Measurements from ENCODE around the gene ZNF827. TPM values are rescaled to one million over a fixed set of nuclear protein-coding genes. Genes with fewer than 3 reads are reported as not detected.

Gene ZNF827
- polyA plus RNA-seq, 1 donor (not counting 4 experiments of a cell fraction or from before 2014, with no cell fraction given), result 4.7 TPM

GRCh38 chr4:145904413-145905177 lies 34.0 kb downstream of the ZNF827 start:
- dilution Hi-C loops (cut with MboI; ENCODE audit: extremely low pct_ligation_motif_present, low sequenced_read_pairs), result no loop called here
- Histone ChIP-seq H3K4me1 (ENCODE audit: control insufficient read depth, extremely low read depth, insufficient read depth, low read length) (peaks cover 15% of the 10 kb centered on the region), H3K79me2 (ENCODE audit: control insufficient read depth, insufficient read depth, low read length) (peaks cover 5% of the 10 kb centered on the region), H3K27me3 (ENCODE audit: control insufficient read depth, extremely low read depth, insufficient read depth, low read length) (no peaks in the 10 kb centered on the region), H3K36me3 (ENCODE audit: control insufficient read depth in 2 of 2, extremely low read depth in 1 of 2, insufficient read depth in 2 of 2, low read length in 2 of 2) (peaks cover 0 to 8% of the 10 kb centered on the region in 2 experiments), H4K20me1 (ENCODE audit: control insufficient read depth, extremely low read depth, insufficient read depth, low read length) (no peaks in the 10 kb centered on the region), H3K27ac (ENCODE audit: control insufficient read depth, insufficient read depth, low read length) (no peak overlapping the region), H3K4me2 (ENCODE audit: control insufficient read depth, extremely low read depth, insufficient read depth, low read depth, low read length) (no peak overlapping the region), H3K9ac (ENCODE audit: control insufficient read depth, extremely low read depth, insufficient read depth, low read length) (no peak overlapping the region), H3K4me3 (ENCODE audit: control insufficient read depth in 2 of 3, extremely low read depth in 1 of 3, insufficient read depth in 2 of 3, low read depth in 1 of 3, low read length in 3 of 3) (no peak overlapping the region), H3K9me1 (ENCODE audit: control insufficient read depth, extremely low read depth, insufficient read depth, low read length) (no peaks in the 10 kb centered on the region), H3K9me3 (ENCODE audit: control insufficient read depth, low read depth, low read length) (no peaks in the 10 kb centered on the region), H2AFZ (ENCODE audit: control insufficient read depth, low read length) (no peak overlapping the region)
- no peak for DNase-seq (ENCODE audit: low read depth, low spot score)
- FAIRE-seq, result no peak
- TF ChIP-seq, protein P1, sequence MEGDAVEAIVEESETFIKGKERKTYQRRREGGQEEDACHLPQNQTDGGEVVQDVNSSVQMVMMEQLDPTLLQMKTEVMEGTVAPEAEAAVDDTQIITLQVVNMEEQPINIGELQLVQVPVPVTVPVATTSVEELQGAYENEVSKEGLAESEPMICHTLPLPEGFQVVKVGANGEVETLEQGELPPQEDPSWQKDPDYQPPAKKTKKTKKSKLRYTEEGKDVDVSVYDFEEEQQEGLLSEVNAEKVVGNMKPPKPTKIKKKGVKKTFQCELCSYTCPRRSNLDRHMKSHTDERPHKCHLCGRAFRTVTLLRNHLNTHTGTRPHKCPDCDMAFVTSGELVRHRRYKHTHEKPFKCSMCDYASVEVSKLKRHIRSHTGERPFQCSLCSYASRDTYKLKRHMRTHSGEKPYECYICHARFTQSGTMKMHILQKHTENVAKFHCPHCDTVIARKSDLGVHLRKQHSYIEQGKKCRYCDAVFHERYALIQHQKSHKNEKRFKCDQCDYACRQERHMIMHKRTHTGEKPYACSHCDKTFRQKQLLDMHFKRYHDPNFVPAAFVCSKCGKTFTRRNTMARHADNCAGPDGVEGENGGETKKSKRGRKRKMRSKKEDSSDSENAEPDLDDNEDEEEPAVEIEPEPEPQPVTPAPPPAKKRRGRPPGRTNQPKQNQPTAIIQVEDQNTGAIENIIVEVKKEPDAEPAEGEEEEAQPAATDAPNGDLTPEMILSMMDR (optimal IDR thresholded peaks at IDR 0.05 in 1 of 3, IDR thresholded peaks at IDR 0.05 in 1 of 3, conservative IDR thresholded peaks at IDR 0.05 in 1 of 3; ENCODE audit: extremely low read depth in 1 of 3, insufficient read depth in 2 of 3, low read length in 3 of 3), result no peak
- TF ChIP-seq EZH2 (IDR thresholded peaks at IDR 0.05; ENCODE audit: low read length), result no peak

- peaks cover 0 to 8% of the 10 kb centered on the region in 2 experiments for H3K36me3 ChIP-seq (ENCODE audit: control insufficient read depth in 2 of 2, extremely low read depth in 1 of 2, insufficient read depth in 2 of 2, low read length in 2 of 2)
- dilution Hi-C loops (cut with MboI; ENCODE audit: extremely low pct_ligation_motif_present, low sequenced_read_pairs), result no loop called here
- H3K9ac ChIP-seq (ENCODE audit: control insufficient read depth, extremely low read depth, insufficient read depth, low read length), result no peak overlapping the region
- H3K4me1 ChIP-seq (ENCODE audit: control insufficient read depth, extremely low read depth, insufficient read depth, low read length), result peaks cover 12% of the 10 kb centered on the region
- FAIRE-seq (no peak), DNase-seq (ENCODE audit: low read depth, low spot score) (no peak)
- H3K9me1 ChIP-seq (ENCODE audit: control insufficient read depth, extremely low read depth, insufficient read depth, low read length), result no peaks in the 10 kb centered on the region
- no peak overlapping the region for H3K27ac ChIP-seq (ENCODE audit: control insufficient read depth, insufficient read depth, low read length)
- no peak overlapping the region for H3K4me3 ChIP-seq (ENCODE audit: control insufficient read depth in 2 of 3, extremely low read depth in 1 of 3, insufficient read depth in 2 of 3, low read depth in 1 of 3, low read length in 3 of 3)
- H3K79me2 ChIP-seq (ENCODE audit: control insufficient read depth, insufficient read depth, low read length), result peaks cover 3% of the 10 kb centered on the region
- no peaks in the 10 kb centered on the region for H4K20me1 ChIP-seq (ENCODE audit: control insufficient read depth, extremely low read depth, insufficient read depth, low read length)
- H3K4me2 ChIP-seq (ENCODE audit: control insufficient read depth, extremely low read depth, insufficient read depth, low read depth, low read length), result no peak overlapping the region
- no peaks in the 10 kb centered on the region for H3K27me3 ChIP-seq (ENCODE audit: control insufficient read depth, extremely low read depth, insufficient read depth, low read length)
- H3K9me3 ChIP-seq (ENCODE audit: control insufficient read depth, low read depth, low read length), result no peaks in the 10 kb centered on the region
- no peak for TF ChIP-seq EZH2 (IDR thresholded peaks at IDR 0.05; ENCODE audit: low read length)
- TF ChIP-seq, protein P1 (optimal IDR thresholded peaks at IDR 0.05 in 1 of 3, IDR thresholded peaks at IDR 0.05 in 1 of 3, conservative IDR thresholded peaks at IDR 0.05 in 1 of 3; ENCODE audit: extremely low read depth in 1 of 3, insufficient read depth in 2 of 3, low read length in 3 of 3), result no peak
- no peak overlapping the region for H2AFZ ChIP-seq (ENCODE audit: control insufficient read depth, low read length)
These were observed 36.1 kb downstream of the ZNF827 start for GRCh38 chr4:145902522-145902921.
